ENCODE measurements around the gene TRMT61A. TPM values are rescaled to one million over a fixed set of nuclear protein-coding genes. Genes with fewer than 3 reads are reported as not detected.

The TRMT61A gene
- total RNA-seq, 2 donors from 2014 or later: 4.4 to 7.4 TPM

DNA sequence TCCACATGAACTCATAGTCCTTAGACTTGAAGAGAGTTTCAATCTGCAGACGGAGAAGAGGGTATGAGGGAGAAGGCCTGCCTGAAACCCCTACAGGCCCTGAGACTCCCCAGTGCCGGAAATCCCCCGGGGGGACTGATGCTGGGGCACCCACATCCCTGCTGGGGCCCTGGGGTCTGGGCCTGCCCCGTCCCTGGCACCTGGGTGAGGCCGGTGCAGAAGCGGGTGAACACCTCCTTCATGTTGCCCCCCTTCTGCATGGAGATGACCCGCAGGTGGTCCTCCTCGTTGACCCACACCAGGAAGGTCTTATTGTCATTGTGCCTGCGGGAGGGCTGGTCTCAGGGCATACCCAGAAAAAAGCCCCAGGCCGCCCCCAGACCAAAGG lies 8.7 kb upstream of the TRMT61A start:
- peaks cover 0 to 81% of the 10 kb centered on the region in 2 donors for H3K4me1 ChIP-seq
- peaks cover 4% of the 10 kb centered on the region for H3K36me3 ChIP-seq
- peak overlapping the region; percentile 84 to 90 for H3K27ac ChIP-seq
- TF ChIP-seq, protein P1, sequence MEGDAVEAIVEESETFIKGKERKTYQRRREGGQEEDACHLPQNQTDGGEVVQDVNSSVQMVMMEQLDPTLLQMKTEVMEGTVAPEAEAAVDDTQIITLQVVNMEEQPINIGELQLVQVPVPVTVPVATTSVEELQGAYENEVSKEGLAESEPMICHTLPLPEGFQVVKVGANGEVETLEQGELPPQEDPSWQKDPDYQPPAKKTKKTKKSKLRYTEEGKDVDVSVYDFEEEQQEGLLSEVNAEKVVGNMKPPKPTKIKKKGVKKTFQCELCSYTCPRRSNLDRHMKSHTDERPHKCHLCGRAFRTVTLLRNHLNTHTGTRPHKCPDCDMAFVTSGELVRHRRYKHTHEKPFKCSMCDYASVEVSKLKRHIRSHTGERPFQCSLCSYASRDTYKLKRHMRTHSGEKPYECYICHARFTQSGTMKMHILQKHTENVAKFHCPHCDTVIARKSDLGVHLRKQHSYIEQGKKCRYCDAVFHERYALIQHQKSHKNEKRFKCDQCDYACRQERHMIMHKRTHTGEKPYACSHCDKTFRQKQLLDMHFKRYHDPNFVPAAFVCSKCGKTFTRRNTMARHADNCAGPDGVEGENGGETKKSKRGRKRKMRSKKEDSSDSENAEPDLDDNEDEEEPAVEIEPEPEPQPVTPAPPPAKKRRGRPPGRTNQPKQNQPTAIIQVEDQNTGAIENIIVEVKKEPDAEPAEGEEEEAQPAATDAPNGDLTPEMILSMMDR (IDR thresholded peaks at IDR 0.05): no peak
- H3K27me3 ChIP-seq: no peaks in the 10 kb centered on the region
- H3K9me3 ChIP-seq: no peaks in the 10 kb centered on the region
- peak overlapping the region in 1 of 2 donors; percentile 63 for H3K4me3 ChIP-seq
- no peak for DNase-seq (ENCODE audit: low spot score)

DNA sequence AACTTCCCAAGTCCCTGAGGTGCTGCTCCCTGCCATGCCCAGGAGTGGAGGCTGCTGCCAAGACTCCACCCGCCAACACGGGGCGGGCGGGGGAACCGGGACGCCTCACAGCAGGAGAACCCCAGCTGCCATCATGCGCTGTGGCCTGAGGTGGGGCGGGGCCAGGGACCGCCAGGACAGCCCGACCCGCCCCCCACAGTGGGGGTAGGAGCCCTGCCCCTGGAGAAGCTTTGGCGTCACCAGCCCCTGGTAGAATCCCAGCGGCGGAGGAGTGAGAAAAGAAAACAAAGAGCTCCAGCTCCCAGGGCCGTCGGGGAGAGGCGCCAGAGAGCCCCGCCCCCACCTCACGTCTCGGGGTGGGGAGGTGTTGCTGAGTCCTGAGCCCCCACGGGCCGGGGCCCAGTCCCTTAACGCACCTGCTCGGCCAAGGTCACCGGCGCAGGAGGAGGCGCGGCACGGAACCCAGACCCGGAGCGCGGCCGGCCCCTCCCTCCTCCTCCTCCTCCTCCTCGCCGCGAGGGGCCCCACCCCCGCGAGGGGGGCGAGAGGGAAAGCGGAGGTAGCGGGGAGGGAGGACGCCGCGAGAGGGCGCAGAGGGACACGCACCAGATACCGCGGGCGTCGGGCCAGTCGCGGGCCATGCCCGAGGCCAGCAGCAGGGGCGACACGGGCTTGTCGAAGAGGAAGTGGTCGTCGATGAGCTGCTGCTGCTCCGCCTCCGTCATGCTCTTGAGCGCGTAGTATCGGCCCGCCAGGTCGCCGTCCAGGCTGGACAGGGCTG lies 8.1 kb upstream of the TRMT61A start:
- TF ChIP-seq, protein P1 (IDR thresholded peaks at IDR 0.05): peak; percentile 19 to 76
- peaks cover 0 to 79% of the 10 kb centered on the region in 2 donors for H3K4me1 ChIP-seq
- DNase-seq (ENCODE audit: low spot score): peak; percentile 84
- H3K4me3 ChIP-seq: peak overlapping the region; percentile 61 to 63
- H3K27ac ChIP-seq: peak overlapping the region; percentile 84 to 90
- peaks cover 4% of the 10 kb centered on the region for H3K36me3 ChIP-seq
- H3K9me3 ChIP-seq: no peaks in the 10 kb centered on the region
- no peaks in the 10 kb centered on the region for H3K27me3 ChIP-seq

DNA sequence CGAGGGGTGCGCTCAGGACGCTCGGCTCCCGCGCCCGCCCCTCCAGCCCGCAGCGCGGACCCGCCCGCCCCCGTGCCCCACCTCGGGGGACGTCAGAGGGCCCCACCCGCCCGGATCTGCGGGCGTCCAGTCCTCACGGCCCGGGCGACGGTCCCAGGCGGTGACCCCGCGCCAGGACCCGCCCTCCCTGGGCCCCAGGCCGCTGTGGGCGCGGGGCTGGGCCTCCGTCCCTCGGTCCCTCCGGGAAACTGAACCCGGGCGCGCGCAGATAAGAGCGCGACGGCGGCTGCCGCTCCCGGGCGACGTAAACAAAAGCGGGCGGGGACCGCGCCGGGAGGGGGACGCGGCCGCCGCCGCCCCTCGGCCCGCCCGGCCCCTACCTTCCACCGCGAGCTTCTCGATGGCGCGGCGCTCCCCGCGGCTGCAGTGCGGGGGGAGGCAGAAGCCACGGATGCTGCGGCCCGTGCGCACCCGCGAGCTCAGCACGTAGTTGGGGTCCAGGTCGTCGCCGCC lies 7.5 kb upstream of the TRMT61A start:
- no peak for DNase-seq (ENCODE audit: low spot score)

DNA sequence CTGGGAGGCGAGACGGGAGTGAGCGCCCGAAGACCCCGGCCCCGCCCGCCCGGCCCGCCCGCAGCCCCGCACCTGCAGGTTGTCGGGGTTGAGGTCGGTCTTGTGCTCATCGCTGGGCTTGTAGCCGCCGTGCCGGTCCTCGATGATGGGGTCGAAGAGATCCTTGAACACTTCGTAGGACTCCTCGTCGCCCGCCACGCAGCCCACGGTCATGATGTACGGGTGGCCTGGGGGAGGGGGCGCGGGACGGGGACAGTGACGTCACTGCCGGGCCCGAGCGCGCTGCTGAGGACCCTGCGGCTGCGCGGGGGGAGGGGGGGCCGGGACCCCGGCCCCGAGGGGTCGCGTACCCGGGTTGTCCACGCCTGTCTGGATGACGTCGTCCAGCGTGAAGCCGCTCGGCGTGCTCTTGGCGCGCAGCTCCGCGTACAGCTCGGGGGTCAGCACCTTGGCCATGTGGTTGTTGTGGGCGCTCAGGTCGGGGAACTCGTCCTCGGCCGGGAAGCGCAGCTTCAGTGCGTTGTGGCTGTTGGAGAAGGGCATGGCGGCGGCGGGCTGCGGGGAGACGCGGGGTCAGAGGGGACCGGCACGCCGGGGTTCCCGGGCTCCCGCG lies 6.9 kb upstream of the TRMT61A start:
- Histone ChIP-seq H3K4me1 (peaks cover 0 to 78% of the 10 kb centered on the region in 2 donors), H3K27ac (peak overlapping the region; percentile 84 to 90), H3K36me3 (peaks cover 4% of the 10 kb centered on the region), H3K27me3 (no peaks in the 10 kb centered on the region), H3K9me3 (no peaks in the 10 kb centered on the region), H3K4me3 (peak overlapping the region; percentile 61 to 63)
- DNase-seq (ENCODE audit: low spot score): no peak
- TF ChIP-seq, protein P1 (IDR thresholded peaks at IDR 0.05): no peak

More for the DNA sequence above, 7.5 kb upstream of the TRMT61A start:
- H3K36me3 ChIP-seq: peaks cover 4% of the 10 kb centered on the region
- peak overlapping the region; percentile 84 to 90 for H3K27ac ChIP-seq
- no peaks in the 10 kb centered on the region for H3K9me3 ChIP-seq
- H3K4me1 ChIP-seq: peaks cover 0 to 78% of the 10 kb centered on the region in 2 donors
- H3K27me3 ChIP-seq: no peaks in the 10 kb centered on the region
- peak overlapping the region; percentile 61 to 63 for H3K4me3 ChIP-seq
- TF ChIP-seq, protein P1 (IDR thresholded peaks at IDR 0.05): no peak

DNA sequence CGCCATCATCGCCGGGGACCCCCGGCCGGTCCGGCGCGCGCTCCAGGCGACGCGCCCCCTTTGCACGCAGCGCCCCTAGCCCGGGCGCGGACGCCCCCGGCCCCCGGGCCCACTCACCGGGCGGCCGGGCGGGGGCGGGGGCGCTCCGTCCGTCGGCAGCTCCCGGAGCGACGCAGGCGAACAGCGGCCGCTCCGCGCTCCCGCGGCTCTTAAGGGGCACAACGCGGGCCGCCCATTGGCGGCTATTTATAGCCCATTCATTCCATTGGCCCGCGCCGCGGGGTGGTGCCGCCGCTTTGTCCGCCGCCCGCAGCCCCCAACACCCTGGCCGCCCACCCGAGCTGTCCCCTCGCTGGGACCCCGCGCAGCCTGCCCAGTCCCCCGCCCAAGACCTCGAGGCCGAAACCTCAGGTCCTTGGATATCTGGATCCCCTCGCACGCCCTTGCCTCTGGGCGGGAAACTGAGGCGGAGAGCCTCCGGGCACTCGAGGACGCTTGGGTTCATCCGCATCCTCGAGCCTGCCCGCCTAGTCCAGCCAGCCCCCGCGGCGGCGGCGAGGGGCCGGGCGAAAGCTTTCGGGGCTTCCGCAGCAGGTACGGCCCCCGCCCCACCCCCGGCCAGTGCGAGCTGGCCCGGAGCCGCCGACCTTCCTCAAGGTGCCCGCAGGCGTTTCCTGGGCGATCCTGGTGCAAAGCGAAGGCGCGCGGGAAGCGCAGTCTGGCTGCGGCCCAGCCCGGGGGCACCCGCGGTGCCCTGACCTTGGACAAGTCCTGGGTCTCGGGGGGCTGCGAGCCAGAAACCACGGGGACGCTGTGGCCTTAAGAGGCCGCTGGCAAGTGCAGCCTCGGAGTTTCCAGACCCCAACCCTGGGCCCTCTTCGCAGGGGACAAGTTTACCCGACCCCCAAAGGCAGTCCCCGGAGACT lies 6.1 kb upstream of the TRMT61A start, which contains the start of gene CKB:
Gene CKB, minus strand, starts transcription at position 182 of the 926 bp plus-strand sequence. CDS start 337 bp downstream, outside the sequence.
- Histone ChIP-seq H3K4me1 (peaks cover 0 to 78% of the 10 kb centered on the region in 2 donors), H3K27me3 (no peaks in the 10 kb centered on the region), H3K9me3 (no peaks in the 10 kb centered on the region), H3K27ac (peak within 1 kb of the TSS; percentile 84 to 90), H3K36me3 (peaks cover 4% of the 10 kb centered on the region), H3K4me3 (peak within 1 kb of the TSS; percentile 61 to 63)
- DNase-seq (ENCODE audit: low spot score): no peak
- TF ChIP-seq, protein P1 (IDR thresholded peaks at IDR 0.05): no peak

Measured in right atrium auricular region (tissue), 2 donors.